ENCODE results near the gene SP6.

DNA sequence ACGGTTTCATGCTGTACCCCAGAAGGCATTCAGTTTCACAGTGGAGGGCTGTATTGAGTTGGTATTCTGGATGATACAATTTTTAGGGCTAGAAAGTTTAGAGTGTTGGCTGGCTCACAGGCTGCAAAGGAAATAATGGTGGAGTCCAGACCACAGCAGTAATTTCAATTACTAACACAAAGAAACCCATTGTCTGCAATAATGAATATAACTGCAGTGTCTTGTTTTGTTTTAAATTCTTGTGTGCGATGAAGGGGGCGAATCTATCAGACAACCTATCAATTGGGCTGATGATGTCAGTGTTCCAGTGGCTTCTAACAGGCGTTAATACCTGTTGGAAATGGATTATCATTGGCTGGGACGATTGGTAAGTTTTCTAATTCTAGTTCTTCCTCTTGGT, 46.6 kb upstream of the SP6 start:
- TF ChIP-seq, protein P1, sequence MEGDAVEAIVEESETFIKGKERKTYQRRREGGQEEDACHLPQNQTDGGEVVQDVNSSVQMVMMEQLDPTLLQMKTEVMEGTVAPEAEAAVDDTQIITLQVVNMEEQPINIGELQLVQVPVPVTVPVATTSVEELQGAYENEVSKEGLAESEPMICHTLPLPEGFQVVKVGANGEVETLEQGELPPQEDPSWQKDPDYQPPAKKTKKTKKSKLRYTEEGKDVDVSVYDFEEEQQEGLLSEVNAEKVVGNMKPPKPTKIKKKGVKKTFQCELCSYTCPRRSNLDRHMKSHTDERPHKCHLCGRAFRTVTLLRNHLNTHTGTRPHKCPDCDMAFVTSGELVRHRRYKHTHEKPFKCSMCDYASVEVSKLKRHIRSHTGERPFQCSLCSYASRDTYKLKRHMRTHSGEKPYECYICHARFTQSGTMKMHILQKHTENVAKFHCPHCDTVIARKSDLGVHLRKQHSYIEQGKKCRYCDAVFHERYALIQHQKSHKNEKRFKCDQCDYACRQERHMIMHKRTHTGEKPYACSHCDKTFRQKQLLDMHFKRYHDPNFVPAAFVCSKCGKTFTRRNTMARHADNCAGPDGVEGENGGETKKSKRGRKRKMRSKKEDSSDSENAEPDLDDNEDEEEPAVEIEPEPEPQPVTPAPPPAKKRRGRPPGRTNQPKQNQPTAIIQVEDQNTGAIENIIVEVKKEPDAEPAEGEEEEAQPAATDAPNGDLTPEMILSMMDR (conservative IDR thresholded peaks at IDR 0.05; ENCODE audit: low read depth, low read length), result no peak
- TF ChIP-seq EZH2 (IDR thresholded peaks at IDR 0.05; ENCODE audit: low read length, unreplicated experiment), result no peak

Data from PC-3 (cell line).